ENCODE measurements around the gene MMP14. TPM values are rescaled to one million over a fixed set of nuclear protein-coding genes. Genes with fewer than 3 reads are reported as not detected.

Gene MMP14
- total RNA-seq, 1 experiment from 2014 or later = 94.4 TPM

DNA sequence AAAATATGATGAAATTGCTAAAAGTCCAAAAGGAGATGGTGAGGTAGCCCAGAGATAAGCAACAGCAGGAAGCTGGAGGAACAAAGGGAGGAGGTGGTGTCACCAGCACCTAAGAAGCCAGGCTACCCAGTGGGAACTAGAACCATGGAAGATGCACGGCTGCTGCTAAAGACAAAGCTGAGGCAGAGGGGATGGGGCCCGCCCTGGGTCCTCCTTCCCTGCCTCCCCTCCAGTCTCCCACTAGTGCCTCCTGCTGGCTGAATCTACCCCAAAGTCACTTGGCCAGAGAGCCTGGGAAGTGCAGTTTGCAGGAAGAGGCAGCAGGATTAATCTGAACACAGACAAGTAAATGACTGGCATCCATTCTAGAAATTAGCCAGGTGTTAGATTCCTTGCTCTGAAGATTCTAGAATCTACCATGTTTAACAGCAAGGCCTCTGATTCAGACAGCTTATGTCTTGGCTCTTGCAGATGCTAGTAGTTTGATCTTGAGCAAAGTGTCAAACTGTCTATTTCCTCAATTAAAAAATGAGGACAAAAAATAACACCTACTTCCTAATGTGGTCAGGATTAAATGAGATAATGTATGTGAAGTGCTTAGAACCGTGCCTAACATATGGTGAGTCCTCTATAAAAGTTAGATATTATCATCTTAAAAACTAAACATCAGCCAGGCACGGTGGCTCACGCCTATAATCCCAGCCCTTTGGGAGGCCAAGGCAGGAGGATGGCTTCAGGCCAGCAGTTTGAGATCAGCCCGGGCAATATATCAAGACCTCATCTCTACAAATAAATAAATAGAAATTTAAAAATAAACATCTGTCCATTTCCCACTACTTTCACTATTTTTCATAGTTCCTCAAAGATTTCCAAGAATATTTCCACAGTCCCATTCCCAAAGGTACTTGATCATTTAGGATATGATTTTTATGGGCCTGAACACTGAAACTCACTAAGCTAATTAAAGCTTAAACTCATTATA, 29.3 kb downstream of the MMP14 start:
- H3K4me3 Mint-ChIP-seq = no peak overlapping the region

DNA sequence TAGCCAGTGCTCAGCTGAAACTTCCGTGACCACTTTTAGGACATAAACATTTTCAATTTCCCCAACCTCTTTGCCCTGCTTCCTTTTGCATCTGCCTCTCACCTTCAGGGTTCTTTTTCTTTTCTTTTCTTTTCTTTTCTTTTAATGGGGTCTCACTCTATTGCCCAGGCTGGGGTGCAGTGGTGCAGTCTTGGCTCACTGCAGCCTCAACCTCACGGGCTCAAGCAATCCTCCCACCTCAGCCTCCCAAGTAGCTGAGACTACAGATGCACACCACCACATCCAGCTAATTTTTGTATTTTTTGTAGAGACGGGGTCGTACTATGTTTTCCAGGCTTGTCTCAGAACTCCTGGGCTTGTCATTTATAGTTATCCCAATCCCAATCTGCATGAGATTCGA, 30.5 kb downstream of the MMP14 start:
- no peak for ATAC-seq
- Mint-ChIP-seq H3K27ac (no peak overlapping the region), H3K9me3 (no peaks in the 10 kb centered on the region), H3K4me1 (peaks cover 17% of the 10 kb centered on the region), H3K36me3 (no peaks in the 10 kb centered on the region), H3K27me3 (ENCODE audit: low read depth) (no peaks in the 10 kb centered on the region), H3K4me3 (no peak overlapping the region)
- TF ChIP-seq NR1H2 (CRISPR knock-in tag; IDR thresholded peaks at IDR 0.05) (no peak), NFE2L1 (CRISPR knock-in tag; IDR thresholded peaks at IDR 0.05) (no peak), OVOL2 (CRISPR knock-in tag; IDR thresholded peaks at IDR 0.05; ENCODE audit: borderline replicate concordance) (no peak), PRRX2 (CRISPR knock-in tag; IDR thresholded peaks at IDR 0.05) (no peak), NFATC4 (CRISPR knock-in tag; IDR thresholded peaks at IDR 0.05) (no peak), ZNF138 (CRISPR knock-in tag; conservative IDR thresholded peaks at IDR 0.05) (no peak)
- TF ChIP-seq, protein P1, sequence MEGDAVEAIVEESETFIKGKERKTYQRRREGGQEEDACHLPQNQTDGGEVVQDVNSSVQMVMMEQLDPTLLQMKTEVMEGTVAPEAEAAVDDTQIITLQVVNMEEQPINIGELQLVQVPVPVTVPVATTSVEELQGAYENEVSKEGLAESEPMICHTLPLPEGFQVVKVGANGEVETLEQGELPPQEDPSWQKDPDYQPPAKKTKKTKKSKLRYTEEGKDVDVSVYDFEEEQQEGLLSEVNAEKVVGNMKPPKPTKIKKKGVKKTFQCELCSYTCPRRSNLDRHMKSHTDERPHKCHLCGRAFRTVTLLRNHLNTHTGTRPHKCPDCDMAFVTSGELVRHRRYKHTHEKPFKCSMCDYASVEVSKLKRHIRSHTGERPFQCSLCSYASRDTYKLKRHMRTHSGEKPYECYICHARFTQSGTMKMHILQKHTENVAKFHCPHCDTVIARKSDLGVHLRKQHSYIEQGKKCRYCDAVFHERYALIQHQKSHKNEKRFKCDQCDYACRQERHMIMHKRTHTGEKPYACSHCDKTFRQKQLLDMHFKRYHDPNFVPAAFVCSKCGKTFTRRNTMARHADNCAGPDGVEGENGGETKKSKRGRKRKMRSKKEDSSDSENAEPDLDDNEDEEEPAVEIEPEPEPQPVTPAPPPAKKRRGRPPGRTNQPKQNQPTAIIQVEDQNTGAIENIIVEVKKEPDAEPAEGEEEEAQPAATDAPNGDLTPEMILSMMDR (IDR thresholded peaks at IDR 0.05) = no peak
- TF ChIP-seq, protein P2, sequence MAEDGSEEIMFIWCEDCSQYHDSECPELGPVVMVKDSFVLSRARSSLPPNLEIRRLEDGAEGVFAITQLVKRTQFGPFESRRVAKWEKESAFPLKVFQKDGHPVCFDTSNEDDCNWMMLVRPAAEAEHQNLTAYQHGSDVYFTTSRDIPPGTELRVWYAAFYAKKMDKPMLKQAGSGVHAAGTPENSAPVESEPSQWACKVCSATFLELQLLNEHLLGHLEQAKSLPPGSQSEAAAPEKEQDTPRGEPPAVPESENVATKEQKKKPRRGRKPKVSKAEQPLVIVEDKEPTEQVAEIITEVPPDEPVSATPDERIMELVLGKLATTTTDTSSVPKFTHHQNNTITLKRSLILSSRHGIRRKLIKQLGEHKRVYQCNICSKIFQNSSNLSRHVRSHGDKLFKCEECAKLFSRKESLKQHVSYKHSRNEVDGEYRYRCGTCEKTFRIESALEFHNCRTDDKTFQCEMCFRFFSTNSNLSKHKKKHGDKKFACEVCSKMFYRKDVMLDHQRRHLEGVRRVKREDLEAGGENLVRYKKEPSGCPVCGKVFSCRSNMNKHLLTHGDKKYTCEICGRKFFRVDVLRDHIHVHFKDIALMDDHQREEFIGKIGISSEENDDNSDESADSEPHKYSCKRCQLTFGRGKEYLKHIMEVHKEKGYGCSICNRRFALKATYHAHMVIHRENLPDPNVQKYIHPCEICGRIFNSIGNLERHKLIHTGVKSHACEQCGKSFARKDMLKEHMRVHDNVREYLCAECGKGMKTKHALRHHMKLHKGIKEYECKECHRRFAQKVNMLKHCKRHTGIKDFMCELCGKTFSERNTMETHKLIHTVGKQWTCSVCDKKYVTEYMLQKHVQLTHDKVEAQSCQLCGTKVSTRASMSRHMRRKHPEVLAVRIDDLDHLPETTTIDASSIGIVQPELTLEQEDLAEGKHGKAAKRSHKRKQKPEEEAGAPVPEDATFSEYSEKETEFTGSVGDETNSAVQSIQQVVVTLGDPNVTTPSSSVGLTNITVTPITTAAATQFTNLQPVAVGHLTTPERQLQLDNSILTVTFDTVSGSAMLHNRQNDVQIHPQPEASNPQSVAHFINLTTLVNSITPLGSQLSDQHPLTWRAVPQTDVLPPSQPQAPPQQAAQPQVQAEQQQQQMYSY (CRISPR knock-in tag; IDR thresholded peaks at IDR 0.05) = no peak
- TF ChIP-seq, protein P3, sequence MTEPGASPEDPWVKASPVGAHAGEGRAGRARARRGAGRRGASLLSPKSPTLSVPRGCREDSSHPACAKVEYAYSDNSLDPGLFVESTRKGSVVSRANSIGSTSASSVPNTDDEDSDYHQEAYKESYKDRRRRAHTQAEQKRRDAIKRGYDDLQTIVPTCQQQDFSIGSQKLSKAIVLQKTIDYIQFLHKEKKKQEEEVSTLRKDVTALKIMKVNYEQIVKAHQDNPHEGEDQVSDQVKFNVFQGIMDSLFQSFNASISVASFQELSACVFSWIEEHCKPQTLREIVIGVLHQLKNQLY (CRISPR knock-in tag; IDR thresholded peaks at IDR 0.05) = no peak
- DNase-seq (ENCODE audit: low spot score) = no peak
- ChIA-PET CTCF (interaction anchor here (0.6 to 3.3 kb wide), 3 partner anchors 14 to 44 kb away, joined by 3 to 23 read pairs (median 3); no protein-coding TSS in a partner anchor), POLR2A (no interaction called here)

More for the DNA sequence above, 29.3 kb downstream of the MMP14 start:
- peak; percentile 84 for DNase-seq (ENCODE audit: low spot score)
- H3K4me1 Mint-ChIP-seq = peaks cover 13% of the 10 kb centered on the region
- ChIA-PET POLR2A (interaction anchor here (0.5 kb wide), 1 partner anchor 44 kb away, joined by 11 read pairs; no protein-coding TSS in a partner anchor), CTCF (interaction anchor here (0.6 to 3.3 kb wide), 19 partner anchors 8 to 306 kb away, joined by 3 to 23 read pairs (median 4); partner anchors contain the start of genes MMP14, OXA1L and RBM23)
- peak overlapping the region; percentile 31; the same call in 1 of the 2 replicates for H3K27ac Mint-ChIP-seq
- ATAC-seq = peak; percentile 96
- H3K36me3 Mint-ChIP-seq = no peaks in the 10 kb centered on the region
- no peak for TF ChIP-seq GRHL2 (CRISPR knock-in tag; IDR thresholded peaks at IDR 0.05; ENCODE audit: insufficient replicate concordance, severe bottlenecking)
- TF ChIP-seq, protein P1 (IDR thresholded peaks at IDR 0.05) = peak; percentile 47
- H3K9me3 Mint-ChIP-seq = no peaks in the 10 kb centered on the region
- H3K27me3 Mint-ChIP-seq (ENCODE audit: low read depth) = no peaks in the 10 kb centered on the region

DNA sequence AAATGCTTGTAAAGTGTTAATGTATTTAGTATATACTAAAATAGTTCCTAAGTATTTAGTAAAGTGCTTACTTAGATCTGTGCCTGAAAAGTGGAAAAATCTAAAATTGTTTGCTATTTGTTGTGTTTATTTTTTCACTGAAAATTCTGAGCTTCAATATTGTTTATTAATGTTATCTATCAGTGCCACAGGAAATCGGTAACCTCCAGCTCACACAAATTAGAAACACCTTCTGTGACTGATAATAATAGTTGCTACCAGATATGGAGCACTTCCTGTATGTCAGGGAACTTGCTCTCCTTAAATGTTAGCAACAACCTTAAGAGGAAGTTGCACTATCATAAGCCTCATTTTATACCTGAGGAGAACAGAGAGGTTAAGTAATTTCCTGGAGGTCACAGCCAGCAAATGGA, 34.4 kb downstream of the MMP14 start:
- POLR2A ChIA-PET = interaction anchor here (0.5 to 4.1 kb wide), 6 partner anchors 10 to 48 kb away, joined by 3 to 32 read pairs (median 4); partner anchors contain the start of gene REM2
- Mint-ChIP-seq H3K4me1 (peaks cover 18% of the 10 kb centered on the region), H3K36me3 (peaks cover 7% of the 10 kb centered on the region), H3K27me3 (ENCODE audit: low read depth) (no peaks in the 10 kb centered on the region), H3K9me3 (no peaks in the 10 kb centered on the region), H3K4me3 (peak overlapping the region; percentile 83), H3K27ac (peak overlapping the region; percentile 99)
- no peak for ATAC-seq
- no peak for DNase-seq (ENCODE audit: low spot score)
- TF ChIP-seq, protein P4, sequence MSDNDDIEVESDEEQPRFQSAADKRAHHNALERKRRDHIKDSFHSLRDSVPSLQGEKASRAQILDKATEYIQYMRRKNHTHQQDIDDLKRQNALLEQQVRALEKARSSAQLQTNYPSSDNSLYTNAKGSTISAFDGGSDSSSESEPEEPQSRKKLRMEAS (CRISPR knock-in tag; IDR thresholded peaks at IDR 0.05) = no peak
- 0 out of 2 replicates have a peak, but pooled peaks have one; percentile 7 for TF ChIP-seq CREM (CRISPR knock-in tag; IDR thresholded peaks at IDR 0.05)
- CTCF ChIA-PET = interaction anchor here (0.8 to 3.8 kb wide), 19 partner anchors 8 to 300 kb away, joined by 3 to 57 read pairs (median 7); partner anchors contain the start of genes PRMT5 and REM2

Measured in WTC11 (cell line).